ENCODE data around the gene SFXN4. TPM values are rescaled to one million over a fixed set of nuclear protein-coding genes. Genes with fewer than 3 reads are reported as not detected.

Gene SFXN4
- total and polyA plus RNA-seq, 2 of the 13 experiments (the other 11 are each of a cell fraction or from before 2014, with no cell fraction given), result 47.7 to 64.9 TPM

GRCh38 chr10:119178372-119179119, 13.0 kb upstream of the SFXN4 start, which contains the start of gene PRDX3 (continued):
- peak; percentile 25; the same call in 1 of the 2 replicates for TF ChIP-seq ZNF281 (CRISPR knock-in tag; IDR thresholded peaks at IDR 0.05; ENCODE audit: borderline replicate concordance)
- peak; percentile 78; the same call in 1 of the 2 replicates for TF ChIP-seq ZNF616 (CRISPR knock-in tag; IDR thresholded peaks at IDR 0.05; ENCODE audit: low read depth)
- TF ChIP-seq SIX1 (CRISPR knock-in tag; IDR thresholded peaks at IDR 0.05; ENCODE audit: borderline replicate concordance), result no peak
- no peak for TF ChIP-seq AGO1 (IDR thresholded peaks at IDR 0.05; ENCODE audit: low read depth, low read length, poor library complexity, severe bottlenecking)
- no peak for TF ChIP-seq MED13 (CRISPR knock-in tag; IDR thresholded peaks at IDR 0.05)
- TF ChIP-seq REXO4 (CRISPR knock-in tag; IDR thresholded peaks at IDR 0.05; ENCODE audit: borderline replicate concordance), result no peak
- no peak for TF ChIP-seq ETS1 (CRISPR knock-in tag; IDR thresholded peaks at IDR 0.05)
- TF ChIP-seq GLMP (CRISPR knock-in tag; IDR thresholded peaks at IDR 0.05; ENCODE audit: borderline replicate concordance), result no peak
- TF ChIP-seq ZNF292 (CRISPR knock-in tag; IDR thresholded peaks at IDR 0.05; ENCODE audit: borderline replicate concordance, low read depth), result no peak
- TF ChIP-seq PRDM15 (CRISPR knock-in tag; IDR thresholded peaks at IDR 0.05), result no peak
- TF ChIP-seq MYPOP (CRISPR knock-in tag; IDR thresholded peaks at IDR 0.05), result 0 out of 2 replicates have a peak, but pooled peaks have one; percentile 1
- no peak for TF ChIP-seq CREBL2 (CRISPR knock-in tag; IDR thresholded peaks at IDR 0.05; ENCODE audit: borderline replicate concordance)
- TF ChIP-seq YEATS2 (CRISPR knock-in tag; IDR thresholded peaks at IDR 0.05; ENCODE audit: borderline replicate concordance), result peak; percentile 65
- 0 out of 2 replicates have a peak, but pooled peaks have one; percentile 71 for TF ChIP-seq ZBTB42 (CRISPR knock-in tag; IDR thresholded peaks at IDR 0.05)
- no peak for TF ChIP-seq RCOR2 (CRISPR knock-in tag; IDR thresholded peaks at IDR 0.05)
- peak; percentile 81; the same call in 1 of the 2 replicates for TF ChIP-seq ZNF839 (CRISPR knock-in tag; IDR thresholded peaks at IDR 0.05; ENCODE audit: borderline replicate concordance)
